K562 (cell line): Measurements from ENCODE around the gene MME. TPM values are rescaled to one million over a fixed set of nuclear protein-coding genes. Genes with fewer than 3 reads are reported as not detected.

Experiments used
- ATF1 ChIP-seq, 2 experiments: fragments of 450-650 bp in 1 of 2; IDR thresholded peaks; 2 replicates each; pipeline ENCODE4 v1.6.1; 2016; ENCODE audit warnings: missing compliant biosample characterization in 1 of 2, missing genetic modification characterization in 1 of 2
- ATF7 ChIP-seq: fragments of 450-650 bp; IDR thresholded peaks from 2 replicates; pipeline ENCODE4 v1.7.1; 2014; ENCODE audit warnings: mild to moderate bottlenecking, moderate library complexity
- BACH1 ChIP-seq: fragments of 200-800 bp; sonication (Bioruptor generic); IDR thresholded peaks from 2 replicates; pipeline ENCODE4 v1.6.1; 2016; ENCODE audit warnings: missing genetic modification characterization, missing compliant biosample characterization
- FOXM1 ChIP-seq, 2 experiments: fragments of 450-650 bp in 1 of 2; sonication (generic) in 1 of 2; formaldehyde crosslinking in 1 of 2; IDR thresholded peaks; 2 replicates each; pipeline versions ENCODE4 v1.6.1 to v1.9.0; 2017 to 2022; ENCODE audit warnings: low read depth in 2 of 2, mild to moderate bottlenecking in 2 of 2, missing genetic modification reagents in 1 of 2, moderate library complexity in 1 of 2
- HMBOX1 ChIP-seq: sonication (generic); IDR thresholded peaks from 2 replicates; pipeline ENCODE4 v1.6.1; 2016
- KAT7 ChIP-seq: sonication (generic); formaldehyde crosslinking; IDR thresholded peaks from 2 replicates; pipeline ENCODE4 v1.8.0; 2022; ENCODE audit warnings: missing genetic modification reagents, mild to moderate bottlenecking, borderline replicate concordance
- MEF2D ChIP-seq: conservative IDR thresholded peaks from 2 replicates; pipeline ENCODE4 v1.6.1; 2016; ENCODE audit warnings: low read depth, missing genetic modification characterization, missing compliant biosample characterization
- MGA ChIP-seq: fragments of 450-650 bp; IDR thresholded peaks from 2 replicates; pipeline ENCODE4 v1.6.1; 2016; ENCODE audit warnings: mild to moderate bottlenecking, moderate library complexity
- MYNN ChIP-seq, 2 experiments: sonication (generic); formaldehyde crosslinking in 1 of 2; IDR thresholded peaks; 2 replicates each; pipeline versions ENCODE4 v1.5.0 to v1.6.1; 2016 to 2020; ENCODE audit warnings: antibody characterized with exemption in 1 of 2, missing genetic modification reagents in 1 of 2
- TRIM25 ChIP-seq: fragments of 450-650 bp; IDR thresholded peaks from 2 replicates; pipeline ENCODE4 v1.7.0; 2016; ENCODE audit warnings: borderline replicate concordance
- WHSC1 ChIP-seq: IDR thresholded peaks from one replicate; pipeline ENCODE4 v1.6.1; 2012; ENCODE audit warnings: low read length, control low read depth, inconsistent platforms
- polyA plus RNA-seq, 8 experiments: library from polyadenylated mRNA; depleted of rRNA in 4 of 8; stranded (reverse) in 5 of 8; unstranded in 3 of 8; fragments of >200 nt; fragmentation: Nextera tagmentation in 2 of 8; fragmentation: Illumina TruSeq in 1 of 8; extraction: Ambion mirVana in 2 of 8; extraction: Trizol in 1 of 8; gene quantifications; 2 replicates each; pipeline versions ENCODE4 v1.2.1 to v1.2.3, GENCODE V29; 2011 to 2014; ENCODE audit warnings: inconsistent platforms in 1 of 8, missing spikeins in 1 of 8
- total RNA-seq, 7 experiments: library from RNA; depleted of rRNA in 6 of 7; stranded (reverse); fragments of >200 nt in 6 of 7; fragmentation: Illumina TruSeq in 2 of 7; extraction: Trizol in 2 of 7; gene quantifications; 2 replicates each; pipeline versions ENCODE4 v1.2.1 to v1.2.3, GENCODE V29; 2011 to 2021; ENCODE audit warnings: low replicate concordance in 1 of 7

MME gene
- total and polyA plus RNA-seq, 9 of the 15 experiments (the other 6 are each of a cell fraction or from before 2014, with no cell fraction given) = 0.80 to 8.6 (median 2.5) TPM

- TF ChIP-seq FOXM1 (IDR thresholded peaks at IDR 0.05; ENCODE audit: low read depth) (0 out of 2 replicates have a peak, but pooled peaks have one; percentile 50), FOXM1 (CRISPR knock-in tag; IDR thresholded peaks at IDR 0.05; ENCODE audit: low read depth) (no peak), MGA (peak; percentile 54), ATF1 (CRISPR knock-in tag; IDR thresholded peaks at IDR 0.05) (no peak), ATF1 (tag; IDR thresholded peaks at IDR 0.05) (peak; percentile 74), HMBOX1 (peak; percentile 71; the same call in 1 of the 2 replicates), WHSC1 (no peak), MEF2D (tag) (0 out of 2 replicates have a peak, but pooled peaks have one; percentile 21), MYNN (IDR thresholded peaks at IDR 0.05) (0 out of 2 replicates have a peak, but pooled peaks have one; percentile 43), MYNN (CRISPR knock-in tag; IDR thresholded peaks at IDR 0.05) (no peak), ATF7 (peak; percentile 91), BACH1 (tag) (0 out of 2 replicates have a peak, but pooled peaks have one; percentile 47), TRIM25 (no peak), KAT7 (CRISPR knock-in tag) (no peak)
Observed at GRCh38 chr3:155037508-155038202, 42.5 kb upstream of the MME start (continued).
